Spinal cord (tissue), 10 donors: ENCODE results near the gene PRKACG. TPM values are rescaled to one million over a fixed set of nuclear protein-coding genes. Genes with fewer than 3 reads are reported as not detected.

Experiments used
- DNase-seq, 6 donors: peaks; one replicate each; pipeline versions ENCODE4 v3.0.0 to v3.0.0-alpha.2; 2013 to 2015; ENCODE audit warnings: low spot score in 6 of 6, low read depth in 4 of 6
- H3K27ac ChIP-seq: one replicate; pipeline ENCODE4 v1.5.1; 2013; ENCODE audit warnings: low read depth, low read length, control low read depth
- H3K27me3 ChIP-seq: one replicate; pipeline ENCODE4 v1.6.1; 2013; ENCODE audit warnings: low read length; ENCODE audit not compliant: control insufficient read depth, insufficient read depth
- H3K36me3 ChIP-seq: one replicate; pipeline ENCODE4 v1.6.1; 2013; ENCODE audit warnings: low read length; ENCODE audit not compliant: control insufficient read depth, insufficient read depth
- H3K4me1 ChIP-seq: one replicate; pipeline ENCODE4 v1.6.1; 2013; ENCODE audit warnings: low read length; ENCODE audit not compliant: control insufficient read depth, insufficient read depth
- H3K4me3 ChIP-seq: one replicate; pipeline ENCODE4 v1.5.1; 2013; ENCODE audit warnings: low read depth, low read length, control low read depth
- H3K9me3 ChIP-seq: one replicate; pipeline ENCODE4 v1.6.1; 2013; ENCODE audit warnings: low read length; ENCODE audit not compliant: control insufficient read depth, insufficient read depth
- WGBS: methylation state at CpG from one replicate; pipeline ENCODE4 v1.1.5; 2013; ENCODE audit warnings: missing lambda C conversion rate; ENCODE audit not compliant: insufficient coverage; 5-methylcytosine and 5-hydroxymethylcytosine counted together
- polyA plus RNA-seq, 2 donors: library from polyadenylated mRNA; unstranded; fragments of 120-200 nt; gene quantifications; one replicate each; pipeline ENCODE4 v1.2.1, GENCODE V29; 2013; ENCODE audit not compliant: insufficient read length in 2 of 2
- total RNA-seq, 2 donors: library from RNA; depleted of rRNA in 1 of 2; stranded (reverse); fragments of 120-200 nt in 1 of 2; fragments of >200 nt in 1 of 2; gene quantifications; one replicate each; pipeline versions ENCODE4 v1.2.3 to v1.2.4, GENCODE V29; 2013 to 2014
- donor health status: healthy.

PRKACG gene
- total and polyA plus RNA-seq, 4 donors, result 0.11 TPM; not detected in 3

- H3K9me3 ChIP-seq, result no peaks in the 10 kb centered on the region
- H3K4me3 ChIP-seq, result no peak overlapping the region
- H3K27me3 ChIP-seq, result no peaks in the 10 kb centered on the region
- no peak for DNase-seq
- H3K36me3 ChIP-seq, result no peaks in the 10 kb centered on the region
- no peaks in the 10 kb centered on the region for H3K4me1 ChIP-seq
- WGBS, result 92% methylated on average over 2 of the region's 2 CpGs
- no peak overlapping the region for H3K27ac ChIP-seq
Observed at GRCh38 chr9:69028754-69029153, 14.8 kb upstream of the PRKACG start.

GRCh38 chr9:69027355-69028097 is 13.6 kb upstream of the PRKACG start:
- no CpG with 5 or more reads among the region's 5 CpGs for WGBS
- no peak overlapping the region for H3K27ac ChIP-seq

GRCh38 chr9:69023650-69024049 is 9.7 kb upstream of the PRKACG start:
- no peak for DNase-seq
- H3K36me3 ChIP-seq, result no peaks in the 10 kb centered on the region

More at GRCh38 chr9:69027355-69028097, 13.6 kb upstream of the PRKACG start:
- no peaks in the 10 kb centered on the region for H3K27me3 ChIP-seq
- no peaks in the 10 kb centered on the region for H3K36me3 ChIP-seq
- no peak overlapping the region for H3K4me3 ChIP-seq
- no peaks in the 10 kb centered on the region for H3K4me1 ChIP-seq
- H3K9me3 ChIP-seq, result no peaks in the 10 kb centered on the region
- peak; percentile 28 to 89 (median 42) for DNase-seq

GRCh38 chr9:69020301-69021145 is 6.6 kb upstream of the PRKACG start:
- Histone ChIP-seq H3K9me3 (no peaks in the 10 kb centered on the region), H3K27ac (no peak overlapping the region), H3K4me3 (no peak overlapping the region), H3K36me3 (no peaks in the 10 kb centered on the region), H3K27me3 (no peaks in the 10 kb centered on the region), H3K4me1 (no peaks in the 10 kb centered on the region)
- DNase-seq, result no peak
- WGBS, result 100% methylated on average over 3 of the region's 8 CpGs

More at GRCh38 chr9:69023650-69024049, 9.7 kb upstream of the PRKACG start:
- H3K27me3 ChIP-seq, result no peaks in the 10 kb centered on the region
- no peaks in the 10 kb centered on the region for H3K4me1 ChIP-seq
- no peaks in the 10 kb centered on the region for H3K9me3 ChIP-seq
- WGBS, result 82% methylated on average over 4 of the region's 7 CpGs
- no peak overlapping the region for H3K4me3 ChIP-seq
- no peak overlapping the region for H3K27ac ChIP-seq

GRCh38 chr9:69019808-69020207 is 5.9 kb upstream of the PRKACG start:
- H3K9me3 ChIP-seq, result no peaks in the 10 kb centered on the region
- H3K4me3 ChIP-seq, result no peak overlapping the region
- DNase-seq, result peak in 1 of 6 donors; percentile 36
- 80% methylated on average over 1 of the region's 3 CpGs for WGBS
- H3K27me3 ChIP-seq, result no peaks in the 10 kb centered on the region
- no peak overlapping the region for H3K27ac ChIP-seq
- no peaks in the 10 kb centered on the region for H3K4me1 ChIP-seq
- no peaks in the 10 kb centered on the region for H3K36me3 ChIP-seq

- Histone ChIP-seq H3K9me3 (no peaks in the 10 kb centered on the region), H3K36me3 (no peaks in the 10 kb centered on the region), H3K4me1 (no peaks in the 10 kb centered on the region), H3K27me3 (no peaks in the 10 kb centered on the region), H3K4me3 (no peak overlapping the region), H3K27ac (no peak overlapping the region)
- DNase-seq, result no peak
- WGBS, result 86% methylated on average over 1 of the region's 5 CpGs
Observed at GRCh38 chr9:69018737-69019136, 4.8 kb upstream of the PRKACG start.

GRCh38 chr9:69016191-69017096 is 2.5 kb upstream of the PRKACG start:
- peaks cover 2% of the 10 kb centered on the region for H3K27me3 ChIP-seq
- H3K4me1 ChIP-seq, result no peaks in the 10 kb centered on the region
- no CpG with 5 or more reads among the region's 5 CpGs for WGBS
- H3K27ac ChIP-seq, result no peak overlapping the region
- H3K9me3 ChIP-seq, result no peaks in the 10 kb centered on the region
- H3K36me3 ChIP-seq, result peaks cover 3% of the 10 kb centered on the region
- H3K4me3 ChIP-seq, result no peak overlapping the region
- DNase-seq, result peak in 4 of 6 donors; percentile 13 to 74 (median 36)

- Histone ChIP-seq H3K36me3 (peaks cover 3% of the 10 kb centered on the region), H3K4me3 (no peak overlapping the region), H3K9me3 (no peaks in the 10 kb centered on the region), H3K27me3 (peaks cover 2% of the 10 kb centered on the region), H3K4me1 (no peaks in the 10 kb centered on the region), H3K27ac (no peak overlapping the region)
- DNase-seq, result no peak
- WGBS, result over 99% methylated on average over 24 of the region's 26 CpGs
Observed at GRCh38 chr9:69013382-69013727, 558 bp downstream of the PRKACG start.

- 89% methylated on average over 14 of the region's 18 CpGs for WGBS
- DNase-seq, result no peak
- no peak overlapping the region for H3K4me3 ChIP-seq
Observed at GRCh38 chr9:69012696-69013381, 1.1 kb downstream of the PRKACG start.

More at GRCh38 chr9:69012696-69013381, 1.1 kb downstream of the PRKACG start:
- H3K27ac ChIP-seq, result no peak overlapping the region
- H3K27me3 ChIP-seq, result peaks cover 2% of the 10 kb centered on the region
- peaks cover 3% of the 10 kb centered on the region for H3K36me3 ChIP-seq
- no peaks in the 10 kb centered on the region for H3K4me1 ChIP-seq
- no peaks in the 10 kb centered on the region for H3K9me3 ChIP-seq
